ENCODE data around the gene ZNF133.

- TF ChIP-seq CTCF (IDR thresholded peaks at IDR 0.05; ENCODE audit: low read length), result no peak
- no peak for TF ChIP-seq EZH2 (IDR thresholded peaks at IDR 0.05; ENCODE audit: borderline replicate concordance, low read length)
Observed at GRCh38 chr20:18273738-18274137, 14.6 kb upstream of the ZNF133 start.

All from OCI-LY1 (cell line).